WERI-Rb-1 (cell line): ENCODE results near the gene SLC25A13.

Experiments
- DNase-seq: peaks from one replicate; pipeline ENCODE4 v3.0.0-alpha.2; 2020
- H3K27ac ChIP-seq: fragments of 250-450 bp; sonication (Bioruptor Pico); 2 replicates; pipeline ENCODE4 v1.5.1; 2020; ENCODE audit warnings: mild to moderate bottlenecking, moderate library complexity
- H3K27me3 ChIP-seq: fragments of 250-450 bp; sonication (Bioruptor Pico); 2 replicates; pipeline ENCODE4 v1.5.1; 2021; ENCODE audit warnings: mild to moderate bottlenecking, low read depth, moderate library complexity; ENCODE audit not compliant: insufficient read depth, severe bottlenecking
- H3K36me3 ChIP-seq: fragments of 250-450 bp; sonication (Bioruptor Pico); 2 replicates; pipeline ENCODE4 v1.5.1; 2020; ENCODE audit warnings: mild to moderate bottlenecking, moderate library complexity
- H3K4me3 ChIP-seq: 2 replicates; pipeline ENCODE4 v1.5.1; 2011; ENCODE audit warnings: low read depth, mild to moderate bottlenecking, control low read depth, low read length
- H3K9me3 ChIP-seq: fragments of 250-450 bp; sonication (Bioruptor Pico); 2 replicates; pipeline ENCODE4 v1.5.1; 2021; ENCODE audit warnings: mild to moderate bottlenecking, moderate library complexity; ENCODE audit not compliant: severe bottlenecking
- CTCF ChIP-seq: IDR thresholded peaks from 2 replicates; pipeline ENCODE4 v1.5.1; 2011; ENCODE audit warnings: low read depth, mild to moderate bottlenecking, control low read depth, inconsistent platforms, low read length

SLC25A13 gene

GRCh38 chr7:96189129-96189820 lies 132.6 kb downstream of the SLC25A13 start:
- H3K36me3 ChIP-seq, result peaks cover 9% of the 10 kb centered on the region
- no peaks in the 10 kb centered on the region for H3K9me3 ChIP-seq
- no peak for DNase-seq
- no peaks in the 10 kb centered on the region for H3K27me3 ChIP-seq
- H3K4me3 ChIP-seq, result no peak overlapping the region
- no peak for TF ChIP-seq CTCF
- H3K27ac ChIP-seq, result no peak overlapping the region

- Histone ChIP-seq H3K27ac (no peak overlapping the region), H3K27me3 (no peaks in the 10 kb centered on the region), H3K9me3 (no peaks in the 10 kb centered on the region), H3K36me3 (peaks cover 16% of the 10 kb centered on the region), H3K4me3 (no peak overlapping the region)
- no peak for DNase-seq
- no peak for TF ChIP-seq CTCF
These were observed 133.3 kb downstream of the SLC25A13 start for GRCh38 chr7:96188591-96188991.

- no peak for DNase-seq
- no peaks in the 10 kb centered on the region for H3K9me3 ChIP-seq
- TF ChIP-seq CTCF, result no peak
- H3K4me3 ChIP-seq, result no peak overlapping the region
- H3K36me3 ChIP-seq, result peaks cover 19% of the 10 kb centered on the region
- no peak overlapping the region for H3K27ac ChIP-seq
- H3K27me3 ChIP-seq, result no peaks in the 10 kb centered on the region
These were observed 133.7 kb downstream of the SLC25A13 start for GRCh38 chr7:96188174-96188581.

GRCh38 chr7:96187735-96188134 lies 134.2 kb downstream of the SLC25A13 start:
- no peak for DNase-seq
- H3K4me3 ChIP-seq, result no peak overlapping the region
- no peaks in the 10 kb centered on the region for H3K27me3 ChIP-seq
- no peaks in the 10 kb centered on the region for H3K9me3 ChIP-seq
- TF ChIP-seq CTCF, result no peak
- no peak overlapping the region for H3K27ac ChIP-seq
- H3K36me3 ChIP-seq, result peaks cover 18% of the 10 kb centered on the region

GRCh38 chr7:96184783-96185182 lies 137.1 kb downstream of the SLC25A13 start:
- no peak overlapping the region for H3K27ac ChIP-seq
- H3K36me3 ChIP-seq, result peaks cover 18% of the 10 kb centered on the region
- TF ChIP-seq CTCF, result no peak
- DNase-seq, result no peak
- no peak overlapping the region for H3K4me3 ChIP-seq
- no peaks in the 10 kb centered on the region for H3K9me3 ChIP-seq
- no peaks in the 10 kb centered on the region for H3K27me3 ChIP-seq

- DNase-seq, result no peak
- TF ChIP-seq CTCF, result no peak
- Histone ChIP-seq H3K4me3 (no peak overlapping the region), H3K36me3 (peaks cover 18% of the 10 kb centered on the region), H3K27me3 (no peaks in the 10 kb centered on the region), H3K27ac (no peak overlapping the region), H3K9me3 (no peaks in the 10 kb centered on the region)
These were observed 138.7 kb downstream of the SLC25A13 start for GRCh38 chr7:96183163-96183670.
